Caco-2 (cell line): ENCODE measurements around the gene IER3IP1. TPM values are rescaled to one million over a fixed set of nuclear protein-coding genes. Genes with fewer than 3 reads are reported as not detected.
"Not testable (repeated sequence)": the region's sequence is repeated elsewhere in the genome, so short reads cannot be mapped to it uniquely, and the experiment has no call there.

Experiments
- BruUV-seq: library from RNA; stranded (reverse); fragments of 400-500 nt; replicated peaks from 2 replicates; lab custom pipeline; 2021; lab: Mats Ljungman, UMichigan
- CTCF ChIA-PET: fragments of 300-600 bp; sonication (Branson Sonifier 250); formaldehyde crosslinking; loops from one replicate; lab custom pipeline; 2022; ENCODE audit warnings: antibody characterized with exemption; lab: Charles Lee
- POLR2A ChIA-PET: fragments of 300-600 bp; sonication (Branson Sonifier 250); formaldehyde crosslinking; loops from one replicate; lab custom pipeline; 2022; ENCODE audit warnings: antibody characterized with exemption; lab: Charles Lee
- DNase-seq, 2 experiments: peaks; one replicate each; pipeline versions ENCODE4 v3.0.0 to v3.0.0-alpha.2; 2020 to 2022
- H3K27me3 ChIP-seq: replicated peaks from 2 replicates; pipeline ENCODE4 v1.6.0; 2011; ENCODE audit warnings: low read length; ENCODE audit not compliant: control insufficient read depth, insufficient read depth
- H3K36me3 ChIP-seq: 2 replicates; pipeline ENCODE4 v1.5.1; 2011; ENCODE audit warnings: low read length; ENCODE audit not compliant: control insufficient read depth, insufficient read depth
- H3K4me1 ChIP-seq: fragments of 250-450 bp; sonication (Bioruptor Pico); 2 replicates; pipeline ENCODE4 v1.5.1; 2020; ENCODE audit warnings: mild to moderate bottlenecking
- H3K4me3 ChIP-seq: 2 replicates; pipeline ENCODE4 v1.5.1; 2011; ENCODE audit warnings: low read depth, mild to moderate bottlenecking, control low read depth, low read length
- H3K9me3 ChIP-seq: fragments of 250-450 bp; sonication (Bioruptor Pico); 2 replicates; pipeline ENCODE4 v1.5.1; 2020; ENCODE audit warnings: mild to moderate bottlenecking, moderate library complexity
- H3K27ac Mint-ChIP-seq: one replicate; pipeline ENCODE4 v1.8.0; 2022; ENCODE audit warnings: mixed read lengths; ENCODE audit not compliant: unreplicated experiment
- H3K27me3 Mint-ChIP-seq: one replicate; pipeline ENCODE4 v1.8.0; 2022; ENCODE audit warnings: mixed read lengths; ENCODE audit not compliant: insufficient read depth, unreplicated experiment
- H3K36me3 Mint-ChIP-seq: one replicate; pipeline ENCODE4 v1.8.0; 2022; ENCODE audit warnings: mild to moderate bottlenecking, mixed read lengths; ENCODE audit not compliant: insufficient read depth, unreplicated experiment
- H3K4me1 Mint-ChIP-seq: one replicate; pipeline ENCODE4 v1.8.0; 2022; ENCODE audit warnings: low read depth, mixed read lengths; ENCODE audit not compliant: unreplicated experiment
- H3K4me3 Mint-ChIP-seq: one replicate; pipeline ENCODE4 v1.8.0; 2022; ENCODE audit warnings: mild to moderate bottlenecking, moderate library complexity, mixed read lengths; ENCODE audit not compliant: unreplicated experiment
- H3K9me3 Mint-ChIP-seq: one replicate; pipeline ENCODE4 v1.8.0; 2022; ENCODE audit warnings: mixed read lengths; ENCODE audit not compliant: unreplicated experiment
- CTCF ChIP-seq, 2 experiments: fragments of 200-600 bp in 1 of 2; IDR thresholded peaks; 1 replicate in 1 of 2; 2 replicates in 1 of 2; pipeline versions ENCODE4 v1.5.1 to v1.8.0; 2011 to 2022; ENCODE audit warnings: antibody characterized with exemption in 1 of 2, control low read depth in 1 of 2, inconsistent platforms in 1 of 2, low read depth in 1 of 2, low read length in 1 of 2, mild to moderate bottlenecking in 1 of 2, moderate library complexity in 1 of 2; ENCODE audit not compliant: insufficient read depth in 1 of 2, severe bottlenecking in 1 of 2, unreplicated experiment in 1 of 2
- intact Hi-C: fragments of 100-400 bp; cut with micrococcal nuclease; formaldehyde crosslinking; loops from one replicate; pipeline ENCODE4 v1.10.0; 2022; ENCODE audit not compliant: unreplicated experiment
- total RNA-seq: library from RNA; stranded (reverse); gene quantifications from 2 replicates; pipeline ENCODE4 v1.2.3, GENCODE V29; 2022

IER3IP1 gene
- total RNA-seq, 1 experiment from 2014 or later: 5.9 TPM

GRCh38 chr18:47160256-47160655 is 15.9 kb downstream of the IER3IP1 start:
- POLR2A ChIA-PET: no interaction called here
- Mint-ChIP-seq H3K9me3 (no peaks in the 10 kb centered on the region), H3K4me3 (no peak overlapping the region), H3K4me1 (no peaks in the 10 kb centered on the region), H3K27ac (no peak overlapping the region), H3K27me3 (no peaks in the 10 kb centered on the region), H3K36me3 (peaks cover 6% of the 10 kb centered on the region)
- Histone ChIP-seq H3K4me3 (no peak overlapping the region), H3K4me1 (no peaks in the 10 kb centered on the region), H3K36me3 (no peaks in the 10 kb centered on the region), H3K27me3 (no peaks in the 10 kb centered on the region), H3K9me3 (no peaks in the 10 kb centered on the region)
- BruUV-seq: no TSS peak
- TF ChIP-seq CTCF (IDR thresholded peaks at IDR 0.05; ENCODE audit: insufficient read depth in 1 of 2, low read depth in 1 of 2, low read length in 1 of 2, severe bottlenecking in 1 of 2, unreplicated experiment in 1 of 2): no peak
- intact Hi-C loops: no loop called here
- DNase-seq: no peak
- CTCF ChIA-PET: interaction anchor here (0.7 kb wide), 1 partner anchor 10 kb away, joined by 3 read pairs; no protein-coding TSS in a partner anchor

GRCh38 chr18:47158404-47158803 is 17.8 kb downstream of the IER3IP1 start:
- H3K4me3 Mint-ChIP-seq, intact Hi-C loops, CTCF ChIA-PET, BruUV-seq, H3K4me1 Mint-ChIP-seq, H3K27me3 Mint-ChIP-seq, H3K4me1 ChIP-seq, H3K27ac Mint-ChIP-seq, H3K27me3 ChIP-seq, POLR2A ChIA-PET, DNase-seq, H3K4me3 ChIP-seq, H3K36me3 ChIP-seq, H3K36me3 Mint-ChIP-seq, H3K9me3 Mint-ChIP-seq, H3K9me3 ChIP-seq: not testable (repeated sequence)

- Histone ChIP-seq H3K27me3 (no peaks in the 10 kb centered on the region), H3K4me1 (no peaks in the 10 kb centered on the region), H3K4me3 (peak overlapping the region; percentile 69), H3K36me3 (no peaks in the 10 kb centered on the region), H3K9me3 (no peaks in the 10 kb centered on the region)
- no peak for TF ChIP-seq CTCF (IDR thresholded peaks at IDR 0.05; ENCODE audit: insufficient read depth in 1 of 2, low read depth in 1 of 2, low read length in 1 of 2, severe bottlenecking in 1 of 2, unreplicated experiment in 1 of 2)
- DNase-seq: no peak
- CTCF ChIA-PET: no interaction called here
- POLR2A ChIA-PET: no interaction called here
- H3K36me3 Mint-ChIP-seq: peaks cover 6% of the 10 kb centered on the region
- no peak overlapping the region for H3K27ac Mint-ChIP-seq
- intact Hi-C loops: no loop called here
- H3K4me1 Mint-ChIP-seq: peaks cover 21% of the 10 kb centered on the region
- no peaks in the 10 kb centered on the region for H3K9me3 Mint-ChIP-seq
- H3K4me3 Mint-ChIP-seq: peak overlapping the region; percentile 83
- no peaks in the 10 kb centered on the region for H3K27me3 Mint-ChIP-seq
- BruUV-seq: no TSS peak
Measured at GRCh38 chr18:47151439-47151838, 24.7 kb downstream of the IER3IP1 start.
